DOHH2 (cell line): ENCODE results near the gene TSR1.

Source experiments
- EZH2phosphoT487 ChIP-seq: fragments of 200-600 bp; sonication (generic); IDR thresholded peaks from 2 replicates; pipeline ENCODE4 v1.6.1; 2017; ENCODE audit warnings: borderline replicate concordance, mild to moderate bottlenecking, antibody characterized with exemption, low read length, moderate library complexity, mixed read lengths
- TF ChIP-seq, protein P1 (sequence below): fragments of 200-600 bp; sonication (generic); IDR thresholded peaks from one replicate; pipeline ENCODE4 v1.5.1; 2014; ENCODE audit warnings: antibody characterized with exemption, mild to moderate bottlenecking, low read depth, low read length; ENCODE audit not compliant: poor library complexity, severe bottlenecking

- TF ChIP-seq, protein P1, sequence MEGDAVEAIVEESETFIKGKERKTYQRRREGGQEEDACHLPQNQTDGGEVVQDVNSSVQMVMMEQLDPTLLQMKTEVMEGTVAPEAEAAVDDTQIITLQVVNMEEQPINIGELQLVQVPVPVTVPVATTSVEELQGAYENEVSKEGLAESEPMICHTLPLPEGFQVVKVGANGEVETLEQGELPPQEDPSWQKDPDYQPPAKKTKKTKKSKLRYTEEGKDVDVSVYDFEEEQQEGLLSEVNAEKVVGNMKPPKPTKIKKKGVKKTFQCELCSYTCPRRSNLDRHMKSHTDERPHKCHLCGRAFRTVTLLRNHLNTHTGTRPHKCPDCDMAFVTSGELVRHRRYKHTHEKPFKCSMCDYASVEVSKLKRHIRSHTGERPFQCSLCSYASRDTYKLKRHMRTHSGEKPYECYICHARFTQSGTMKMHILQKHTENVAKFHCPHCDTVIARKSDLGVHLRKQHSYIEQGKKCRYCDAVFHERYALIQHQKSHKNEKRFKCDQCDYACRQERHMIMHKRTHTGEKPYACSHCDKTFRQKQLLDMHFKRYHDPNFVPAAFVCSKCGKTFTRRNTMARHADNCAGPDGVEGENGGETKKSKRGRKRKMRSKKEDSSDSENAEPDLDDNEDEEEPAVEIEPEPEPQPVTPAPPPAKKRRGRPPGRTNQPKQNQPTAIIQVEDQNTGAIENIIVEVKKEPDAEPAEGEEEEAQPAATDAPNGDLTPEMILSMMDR: no peak
- TF ChIP-seq EZH2phosphoT487: no peak
Measured at GRCh38 chr17:2373179-2373578, 36.9 kb upstream of the TSR1 start.
